T-helper 2 cell treated with Interferon-gamma antibody and Interleukin-4, amounts not matched to agents 5 μg/mL and 100 μg/mL, for 36 hours (primary cell): ENCODE data around the gene MSI2.

ENCODE experiments used
- DNase-seq: peaks from one replicate; pipeline ENCODE4 v3.0.0; 2021; ENCODE audit warnings: low spot score
- H3K27ac Mint-ChIP-seq: one replicate; pipeline ENCODE4 v1.8.0; 2021; ENCODE audit warnings: mild to moderate bottlenecking, mixed read lengths
- H3K27me3 Mint-ChIP-seq: one replicate; pipeline ENCODE4 v1.8.0; 2021; ENCODE audit warnings: low read depth, mixed read lengths
- H3K36me3 Mint-ChIP-seq: one replicate; pipeline ENCODE4 v1.8.0; 2021; ENCODE audit warnings: low read depth, mixed read lengths
- H3K4me1 Mint-ChIP-seq: one replicate; pipeline ENCODE4 v1.8.0; 2021; ENCODE audit warnings: low read depth, mixed read lengths
- H3K4me3 Mint-ChIP-seq: one replicate; pipeline ENCODE4 v1.8.0; 2022; ENCODE audit warnings: mild to moderate bottlenecking, moderate library complexity, mixed read lengths
- H3K9me3 Mint-ChIP-seq: one replicate; pipeline ENCODE4 v1.8.0; 2021; ENCODE audit warnings: mixed read lengths

Gene MSI2

GRCh38 chr17:57396511-57396921 is 140.2 kb downstream of the MSI2 start:
- H3K9me3 Mint-ChIP-seq = peaks cover 8% of the 10 kb centered on the region
- no peak for DNase-seq
- no peaks in the 10 kb centered on the region for H3K27me3 Mint-ChIP-seq
- H3K4me3 Mint-ChIP-seq = no peak overlapping the region
- H3K27ac Mint-ChIP-seq = no peak overlapping the region
- H3K36me3 Mint-ChIP-seq = peaks cover 34% of the 10 kb centered on the region
- peaks cover 4% of the 10 kb centered on the region for H3K4me1 Mint-ChIP-seq

GRCh38 chr17:57397402-57397801 is 141.1 kb downstream of the MSI2 start:
- Mint-ChIP-seq H3K4me3 (no peak overlapping the region), H3K9me3 (peaks cover 8% of the 10 kb centered on the region), H3K4me1 (peaks cover 4% of the 10 kb centered on the region), H3K36me3 (peaks cover 33% of the 10 kb centered on the region), H3K27me3 (no peaks in the 10 kb centered on the region), H3K27ac (no peak overlapping the region)
- DNase-seq = no peak

DNA sequence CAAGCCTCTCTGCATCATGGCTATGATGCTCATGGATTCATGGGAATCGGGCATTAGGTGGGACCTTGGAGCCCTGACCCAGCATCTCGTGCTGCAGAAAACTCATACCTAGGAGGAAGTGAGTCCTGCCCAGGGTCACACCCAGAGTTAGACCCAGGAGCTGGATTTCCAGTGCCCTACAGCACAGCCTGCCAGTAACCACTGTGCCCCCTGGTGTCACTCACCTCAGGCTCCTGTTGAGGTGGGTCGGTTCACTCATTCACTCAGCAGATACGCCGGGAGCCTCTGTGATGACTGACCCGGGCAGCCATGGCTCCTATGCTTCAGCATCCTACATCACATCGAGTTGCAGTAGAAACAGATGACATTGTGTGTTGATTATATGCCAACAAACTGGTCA is 143.4 kb downstream of the MSI2 start:
- H3K36me3 Mint-ChIP-seq = peaks cover 19% of the 10 kb centered on the region
- peaks cover 8% of the 10 kb centered on the region for H3K4me1 Mint-ChIP-seq

DNA sequence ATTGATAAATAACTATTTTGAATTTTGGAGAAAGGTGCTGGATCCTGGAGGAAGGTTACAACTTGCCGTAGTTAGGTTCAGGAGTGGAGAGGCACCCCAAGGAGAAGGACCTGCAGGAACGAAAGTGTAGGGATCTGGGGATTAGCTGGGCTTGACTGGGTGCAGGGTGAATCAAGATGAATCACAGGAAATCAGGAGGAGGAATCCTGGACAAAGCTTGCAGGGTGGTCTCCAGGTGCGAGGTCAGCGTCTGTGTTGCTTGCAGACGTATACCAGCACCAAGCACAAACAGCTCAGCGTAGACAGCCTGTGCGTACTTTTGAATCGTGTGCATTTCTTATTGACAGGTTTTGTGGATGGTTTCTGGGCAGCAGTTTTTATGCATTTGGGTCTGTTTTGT is 144.3 kb downstream of the MSI2 start:
- no peak for DNase-seq
- H3K9me3 Mint-ChIP-seq = no peaks in the 10 kb centered on the region
- H3K4me1 Mint-ChIP-seq = peaks cover 7% of the 10 kb centered on the region
- H3K4me3 Mint-ChIP-seq = no peak overlapping the region
- H3K36me3 Mint-ChIP-seq = peaks cover 15% of the 10 kb centered on the region
- H3K27ac Mint-ChIP-seq = no peak overlapping the region
- H3K27me3 Mint-ChIP-seq = no peaks in the 10 kb centered on the region

More for the DNA sequence above, 143.4 kb downstream of the MSI2 start:
- no peak for DNase-seq
- Mint-ChIP-seq H3K27ac (no peak overlapping the region), H3K27me3 (no peaks in the 10 kb centered on the region), H3K4me3 (no peak overlapping the region), H3K9me3 (no peaks in the 10 kb centered on the region)

- Mint-ChIP-seq H3K36me3 (peaks cover 14% of the 10 kb centered on the region), H3K4me3 (no peak overlapping the region), H3K27me3 (no peaks in the 10 kb centered on the region), H3K27ac (no peak overlapping the region), H3K4me1 (peaks cover 10% of the 10 kb centered on the region), H3K9me3 (no peaks in the 10 kb centered on the region)
- DNase-seq = no peak
Observed at GRCh38 chr17:57401556-57402488, 145.5 kb downstream of the MSI2 start.

DNA sequence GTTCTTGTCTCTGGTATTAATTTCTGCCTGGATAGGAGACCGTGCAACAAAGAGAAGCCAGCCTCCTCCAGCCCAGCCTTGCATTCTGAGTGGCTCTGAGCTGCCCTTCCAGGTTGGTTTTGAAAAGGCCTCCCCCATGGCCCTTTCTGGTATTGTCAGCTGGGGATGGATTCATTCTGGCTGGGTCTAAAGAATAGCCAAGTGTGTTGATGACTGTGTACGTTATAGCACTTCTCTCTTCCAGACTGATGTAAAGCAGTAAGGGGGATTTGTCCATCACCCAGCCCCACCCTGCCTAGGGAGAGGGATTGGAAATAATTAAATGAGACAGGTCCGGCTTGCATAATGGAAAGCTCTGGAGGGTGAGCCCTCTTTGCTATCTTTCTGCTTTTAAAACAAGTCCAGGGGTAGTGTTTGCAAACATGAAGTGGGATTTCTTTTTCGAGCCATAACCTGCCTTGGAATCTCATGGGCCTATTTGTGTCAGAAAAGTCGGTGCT is 146.4 kb downstream of the MSI2 start:
- Mint-ChIP-seq H3K4me3 (no peak overlapping the region), H3K9me3 (no peaks in the 10 kb centered on the region), H3K27ac (no peak overlapping the region), H3K27me3 (no peaks in the 10 kb centered on the region), H3K4me1 (peaks cover 19% of the 10 kb centered on the region), H3K36me3 (peaks cover 15% of the 10 kb centered on the region)
- DNase-seq = no peak

- Mint-ChIP-seq H3K27me3 (no peaks in the 10 kb centered on the region), H3K9me3 (no peaks in the 10 kb centered on the region)
Observed at GRCh38 chr17:57403236-57403635, 146.9 kb downstream of the MSI2 start.

DNA sequence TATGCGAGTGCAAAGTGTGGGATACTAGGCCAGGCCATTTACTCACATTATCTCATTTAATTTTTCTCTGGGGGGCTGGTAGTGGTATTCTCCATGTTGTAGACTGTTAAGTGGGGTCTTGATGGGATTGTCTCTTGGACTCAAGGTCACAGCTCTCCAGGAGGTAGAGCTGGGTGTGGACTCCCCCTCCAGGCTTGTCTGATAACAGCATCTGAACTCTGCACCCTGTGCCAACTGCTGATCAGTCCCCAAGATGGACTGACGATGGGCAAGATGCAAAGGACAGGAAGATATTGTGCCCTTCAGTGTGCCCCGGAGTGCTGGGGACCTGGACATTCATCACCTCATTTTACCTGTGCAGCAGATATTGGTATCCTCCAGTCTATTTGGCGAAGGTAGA is 147.8 kb downstream of the MSI2 start:
- H3K4me1 Mint-ChIP-seq = peaks cover 31% of the 10 kb centered on the region
- no peak overlapping the region for H3K4me3 Mint-ChIP-seq
- peaks cover 15% of the 10 kb centered on the region for H3K36me3 Mint-ChIP-seq
- H3K27ac Mint-ChIP-seq = peak overlapping the region; percentile 34
- no peaks in the 10 kb centered on the region for H3K27me3 Mint-ChIP-seq
- no peak for DNase-seq
- H3K9me3 Mint-ChIP-seq = no peaks in the 10 kb centered on the region

More at GRCh38 chr17:57403236-57403635, 146.9 kb downstream of the MSI2 start:
- H3K36me3 Mint-ChIP-seq = peaks cover 15% of the 10 kb centered on the region
- peaks cover 22% of the 10 kb centered on the region for H3K4me1 Mint-ChIP-seq
- H3K27ac Mint-ChIP-seq = no peak overlapping the region
- no peak for DNase-seq
- H3K4me3 Mint-ChIP-seq = no peak overlapping the region

DNA sequence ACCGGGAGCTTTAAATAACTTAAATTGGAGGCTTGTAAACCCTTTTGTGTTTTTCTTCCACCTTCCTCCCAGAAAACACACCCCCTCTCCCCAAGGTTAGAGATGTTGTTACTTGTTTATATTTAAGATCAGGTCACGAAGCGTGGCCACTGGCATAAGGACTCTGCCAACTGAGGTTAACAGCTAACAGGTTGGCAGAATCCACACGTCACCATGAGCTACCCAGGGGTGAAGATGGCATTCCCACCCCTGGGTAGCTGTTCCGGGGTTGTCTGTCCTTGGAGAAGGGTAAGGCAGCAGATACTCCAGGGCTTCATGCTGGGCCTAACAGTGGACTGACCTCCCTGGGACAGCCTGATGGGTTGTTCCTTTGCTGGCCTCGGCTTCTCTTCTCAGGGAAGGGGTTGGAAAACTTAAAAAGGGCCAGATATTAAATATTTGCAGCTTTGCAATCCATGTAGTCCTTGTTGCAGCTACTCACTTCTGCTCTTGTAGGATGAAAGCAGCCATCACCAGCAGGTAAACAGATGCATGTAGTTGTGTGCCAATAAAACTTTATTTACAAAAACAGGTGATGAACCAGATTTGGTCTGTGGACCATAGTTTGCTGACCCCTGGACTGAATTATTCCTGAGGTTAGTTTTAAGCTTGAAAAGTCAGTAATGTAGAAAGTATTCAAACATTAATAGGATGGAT is 148.6 kb downstream of the MSI2 start:
- Mint-ChIP-seq H3K9me3 (no peaks in the 10 kb centered on the region), H3K27me3 (no peaks in the 10 kb centered on the region), H3K36me3 (peaks cover 15% of the 10 kb centered on the region), H3K4me3 (no peak overlapping the region), H3K27ac (no peak overlapping the region), H3K4me1 (peaks cover 34% of the 10 kb centered on the region)
- no peak for DNase-seq

DNA sequence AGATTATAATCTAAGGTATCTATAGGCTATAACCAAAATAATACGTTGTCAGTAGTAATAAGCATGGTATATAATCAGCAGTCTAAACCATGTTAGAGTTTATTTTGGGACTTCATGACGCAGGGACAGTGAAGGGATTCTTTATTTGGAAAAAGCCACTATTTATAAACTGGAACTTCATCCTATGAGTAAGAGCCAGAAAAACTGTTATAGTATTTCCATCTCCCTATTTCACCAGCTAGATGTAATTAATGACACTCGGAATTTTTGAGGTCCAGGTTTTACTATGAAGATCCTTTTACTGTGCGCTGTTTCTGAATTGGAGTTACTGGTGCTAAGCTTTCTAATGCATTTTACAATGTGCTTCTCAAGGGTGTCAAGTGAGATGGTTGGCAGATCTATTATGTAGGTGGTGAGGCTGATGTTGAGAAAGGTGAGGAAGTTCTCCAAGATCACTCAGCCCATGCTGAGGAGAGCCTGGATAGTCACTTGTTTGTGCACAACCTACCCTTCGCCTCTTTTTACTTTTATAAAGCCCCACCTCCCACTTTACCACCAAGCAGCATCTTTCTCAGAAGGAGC is 149.3 kb downstream of the MSI2 start:
- Mint-ChIP-seq H3K27me3 (no peaks in the 10 kb centered on the region), H3K36me3 (peaks cover 17% of the 10 kb centered on the region), H3K4me3 (no peak overlapping the region), H3K27ac (no peak overlapping the region), H3K4me1 (peaks cover 34% of the 10 kb centered on the region), H3K9me3 (no peaks in the 10 kb centered on the region)
- no peak for DNase-seq

DNA sequence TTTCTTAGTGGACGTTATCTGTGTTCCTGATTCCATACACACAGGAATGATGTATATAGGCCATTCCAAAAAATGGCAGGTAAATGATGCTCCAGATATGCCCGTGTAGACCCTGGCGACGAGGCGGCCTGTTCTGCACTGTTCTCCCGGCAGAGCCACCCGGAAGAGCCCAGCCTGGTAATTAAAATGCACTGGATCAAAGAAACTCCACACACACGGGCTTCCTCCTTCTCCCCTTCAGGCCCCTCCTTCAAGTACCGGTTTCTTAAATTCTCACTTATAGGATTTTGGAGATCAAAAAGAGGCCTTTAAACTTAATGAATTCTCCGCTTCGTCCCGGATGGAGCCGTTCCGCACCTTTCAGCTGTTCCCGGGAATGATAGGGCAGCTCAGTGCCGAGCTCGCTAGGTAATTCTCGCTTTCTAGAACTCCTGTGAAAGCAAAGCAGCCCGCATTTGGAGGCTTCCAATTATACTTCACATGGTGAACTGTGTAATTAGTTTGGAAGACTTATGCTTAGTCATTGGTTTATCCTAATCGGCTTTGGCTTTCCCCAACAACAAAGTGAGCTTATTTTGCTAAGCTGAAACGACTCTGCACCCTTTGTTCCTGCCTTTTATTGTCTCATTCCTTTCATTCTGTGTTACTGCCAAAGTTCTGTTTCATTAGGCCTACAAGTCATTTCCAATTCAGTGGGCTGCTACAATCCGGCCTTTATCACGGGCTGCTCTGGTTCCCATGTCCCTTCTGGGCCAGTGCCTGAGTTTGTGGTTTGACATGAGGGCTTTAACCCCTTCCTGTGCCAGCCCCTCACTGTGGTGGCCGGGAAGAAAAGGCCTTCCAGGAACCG is 150.0 kb downstream of the MSI2 start:
- DNase-seq = no peak
- Mint-ChIP-seq H3K27me3 (no peaks in the 10 kb centered on the region), H3K27ac (no peak overlapping the region), H3K36me3 (peaks cover 16% of the 10 kb centered on the region), H3K4me1 (peaks cover 38% of the 10 kb centered on the region), H3K4me3 (peak overlapping the region; percentile 2), H3K9me3 (no peaks in the 10 kb centered on the region)

DNA sequence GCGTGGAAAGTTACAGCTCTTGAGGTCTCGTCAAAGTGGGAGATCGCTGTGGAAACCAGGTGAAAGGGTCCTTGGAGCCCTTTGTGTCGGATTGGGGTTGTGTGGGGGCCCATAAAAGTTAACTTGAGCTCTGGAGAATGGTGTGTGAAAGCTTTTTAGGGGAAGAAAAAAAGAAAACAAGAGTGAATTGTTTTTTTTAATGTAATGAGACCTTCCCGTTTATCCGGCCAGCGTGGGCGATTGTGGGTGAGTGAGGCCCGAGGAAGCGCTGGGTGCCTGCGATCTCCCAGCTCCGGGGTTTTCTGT is 150.6 kb downstream of the MSI2 start:
- DNase-seq = no peak
- H3K4me1 Mint-ChIP-seq = peaks cover 38% of the 10 kb centered on the region

GRCh38 chr17:57407287-57408070 is 151.2 kb downstream of the MSI2 start:
- Mint-ChIP-seq H3K27me3 (no peaks in the 10 kb centered on the region), H3K4me1 (peaks cover 38% of the 10 kb centered on the region), H3K36me3 (peaks cover 11% of the 10 kb centered on the region), H3K9me3 (no peaks in the 10 kb centered on the region), H3K4me3 (peak overlapping the region; percentile 2), H3K27ac (peak overlapping the region; percentile 4)
- DNase-seq = no peak

More for the DNA sequence above, 150.6 kb downstream of the MSI2 start:
- peak overlapping the region; percentile 4 for H3K27ac Mint-ChIP-seq
- peak overlapping the region; percentile 2 for H3K4me3 Mint-ChIP-seq
- peaks cover 11% of the 10 kb centered on the region for H3K36me3 Mint-ChIP-seq
- no peaks in the 10 kb centered on the region for H3K27me3 Mint-ChIP-seq
- H3K9me3 Mint-ChIP-seq = no peaks in the 10 kb centered on the region
